Prostate gland (tissue), 2 donors: Measurements from ENCODE around the gene PSMA8. TPM values are rescaled to one million over a fixed set of nuclear protein-coding genes. Genes with fewer than 3 reads are reported as not detected.

Experiments
- DNase-seq: peaks from one replicate; pipeline ENCODE4 v3.0.0-alpha.2; 2019; ENCODE audit warnings: low spot score
- H3K27ac ChIP-seq, 2 donors: fragments of 200-600 bp; sonication (generic); 2 replicates each; pipeline ENCODE4 v1.5.1; 2017 to 2019
- H3K27me3 ChIP-seq: fragments of 200-600 bp; sonication (generic); replicated peaks from 2 replicates; pipeline ENCODE4 v1.5.1; 2019; ENCODE audit not compliant: insufficient read depth
- H3K36me3 ChIP-seq, 2 donors: fragments of 200-600 bp; sonication (generic); 1 replicate in 1 of 2; 2 replicates in 1 of 2; pipeline versions ENCODE4 v1.5.1 to v1.8.1; 2017 to 2019
- H3K4me1 ChIP-seq: fragments of 200-600 bp; sonication (generic); replicated peaks from 2 replicates; pipeline ENCODE4 v1.5.1; 2019
- H3K4me3 ChIP-seq, 2 donors: fragments of 200-600 bp; sonication (generic); 2 replicates each; pipeline ENCODE4 v1.5.1; 2017 to 2019
- H3K9me3 ChIP-seq: fragments of 200-600 bp; sonication (generic); 2 replicates; pipeline ENCODE4 v1.5.1; 2017
- POLR2A ChIP-seq: fragments of 450-650 bp; IDR thresholded peaks from one replicate; pipeline ENCODE4 v1.6.1; 2016; ENCODE audit warnings: antibody characterized with exemption, mild to moderate bottlenecking
- POLR2AphosphoS5 ChIP-seq: sonication (generic); formaldehyde crosslinking; IDR thresholded peaks from one replicate; pipeline ENCODE4 v1.6.1; 2017; ENCODE audit warnings: antibody characterized with exemption
- WGBS: methylation state at CpG from one replicate; pipeline ENCODE4 v1.1.5; 2018; 5-methylcytosine and 5-hydroxymethylcytosine counted together
- intact Hi-C: fragments of 100-400 bp; cut with DNase I; formaldehyde crosslinking; loops from one replicate; pipeline ENCODE4 v1.14.2; 2022
- total RNA-seq, 2 donors: library from RNA; depleted of rRNA; stranded (reverse); fragments of >200 nt; gene quantifications; one replicate each; pipeline ENCODE4 v1.1.0, GENCODE V29; 2016
- TF ChIP-seq, protein P1 (sequence below), 4 experiments: fragments of 200-600 bp in 2 of 4; fragments of 450-650 bp in 2 of 4; sonication (generic) in 2 of 4; IDR thresholded peaks; 1 replicate in 3 of 4; 2 replicates in 1 of 4; pipeline ENCODE4 v1.5.1; 2016 to 2019; ENCODE audit warnings: antibody characterized with exemption in 4 of 4, mild to moderate bottlenecking in 2 of 4, moderate library complexity in 2 of 4

The PSMA8 gene
- total RNA-seq, 2 donors from 2014 or later: 2.9 TPM; not detected in 1

DNA sequence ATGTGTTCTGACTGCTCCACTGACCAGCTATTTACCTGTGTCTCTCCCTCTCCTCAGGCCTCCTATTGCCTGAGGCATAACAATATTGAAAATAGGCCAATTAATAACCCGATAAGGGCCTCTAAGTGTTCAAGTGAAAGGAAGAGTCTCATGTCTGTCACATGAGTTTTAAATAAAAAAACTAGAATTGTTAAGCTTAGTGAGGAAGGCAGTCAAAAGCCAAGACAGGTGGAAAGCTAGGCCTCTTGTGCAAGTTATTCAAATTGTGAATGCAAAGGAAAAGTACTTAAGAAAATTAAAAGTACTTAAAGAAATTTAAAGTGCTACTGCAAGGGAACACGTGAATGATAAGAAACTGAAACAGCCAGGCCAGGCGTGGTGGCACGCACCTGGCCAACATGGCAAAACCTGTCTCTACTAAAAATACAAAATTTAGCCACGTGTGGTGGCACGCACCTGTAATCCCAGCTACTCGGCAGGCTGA lies 47.7 kb downstream of the PSMA8 start:
- TF ChIP-seq POLR2AphosphoS5 (no peak), POLR2A (no peak)
- TF ChIP-seq, protein P1, sequence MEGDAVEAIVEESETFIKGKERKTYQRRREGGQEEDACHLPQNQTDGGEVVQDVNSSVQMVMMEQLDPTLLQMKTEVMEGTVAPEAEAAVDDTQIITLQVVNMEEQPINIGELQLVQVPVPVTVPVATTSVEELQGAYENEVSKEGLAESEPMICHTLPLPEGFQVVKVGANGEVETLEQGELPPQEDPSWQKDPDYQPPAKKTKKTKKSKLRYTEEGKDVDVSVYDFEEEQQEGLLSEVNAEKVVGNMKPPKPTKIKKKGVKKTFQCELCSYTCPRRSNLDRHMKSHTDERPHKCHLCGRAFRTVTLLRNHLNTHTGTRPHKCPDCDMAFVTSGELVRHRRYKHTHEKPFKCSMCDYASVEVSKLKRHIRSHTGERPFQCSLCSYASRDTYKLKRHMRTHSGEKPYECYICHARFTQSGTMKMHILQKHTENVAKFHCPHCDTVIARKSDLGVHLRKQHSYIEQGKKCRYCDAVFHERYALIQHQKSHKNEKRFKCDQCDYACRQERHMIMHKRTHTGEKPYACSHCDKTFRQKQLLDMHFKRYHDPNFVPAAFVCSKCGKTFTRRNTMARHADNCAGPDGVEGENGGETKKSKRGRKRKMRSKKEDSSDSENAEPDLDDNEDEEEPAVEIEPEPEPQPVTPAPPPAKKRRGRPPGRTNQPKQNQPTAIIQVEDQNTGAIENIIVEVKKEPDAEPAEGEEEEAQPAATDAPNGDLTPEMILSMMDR (IDR thresholded peaks at IDR 0.05): no peak
- intact Hi-C loops: no loop called here

DNA sequence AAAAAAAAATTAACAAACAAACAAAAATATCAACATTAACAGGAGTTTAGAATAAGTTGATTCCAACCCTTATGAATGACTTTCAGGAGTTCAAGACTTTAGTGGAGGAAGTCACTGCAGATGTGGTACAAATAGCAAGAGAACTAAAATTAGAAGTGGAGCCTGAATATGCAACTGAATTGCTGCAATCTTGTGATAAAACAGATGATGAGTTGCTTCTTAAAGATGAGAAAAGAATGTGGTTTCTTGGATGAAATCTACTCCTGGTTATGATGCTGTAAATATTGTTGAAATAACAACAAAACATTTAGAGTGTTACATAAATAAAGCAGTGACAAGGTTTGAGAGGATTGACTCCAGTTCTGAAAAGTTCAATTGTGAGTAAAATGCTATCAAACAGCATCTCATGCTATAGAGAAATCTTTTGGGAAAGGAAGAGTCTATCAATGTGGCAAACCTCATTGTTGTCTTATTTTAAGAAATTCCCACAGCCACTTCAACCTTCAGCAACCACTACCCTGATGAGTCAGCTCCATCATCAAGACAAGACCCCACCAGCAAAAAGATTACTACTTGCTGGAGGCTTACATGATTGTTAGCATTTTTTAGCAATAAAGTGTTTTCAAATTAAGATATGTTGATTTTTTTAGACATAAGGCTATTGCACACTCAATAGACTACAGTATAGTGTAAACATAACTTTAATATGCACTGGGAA lies 49.9 kb downstream of the PSMA8 start:
- no peak for DNase-seq
- H3K36me3 ChIP-seq: no peaks in the 10 kb centered on the region
- H3K4me3 ChIP-seq: no peak overlapping the region
- no peaks in the 10 kb centered on the region for H3K4me1 ChIP-seq
- H3K9me3 ChIP-seq: no peaks in the 10 kb centered on the region
- no peak overlapping the region for H3K27ac ChIP-seq
- H3K27me3 ChIP-seq: no peaks in the 10 kb centered on the region
- TF ChIP-seq, protein P1 (IDR thresholded peaks at IDR 0.05): no peak
- TF ChIP-seq POLR2A: no peak
- no peak for TF ChIP-seq POLR2AphosphoS5
- intact Hi-C loops: no loop called here

More for the DNA sequence above, 47.7 kb downstream of the PSMA8 start:
- Histone ChIP-seq H3K9me3 (no peaks in the 10 kb centered on the region), H3K36me3 (no peaks in the 10 kb centered on the region), H3K4me1 (no peaks in the 10 kb centered on the region), H3K4me3 (no peak overlapping the region), H3K27ac (no peak overlapping the region), H3K27me3 (no peaks in the 10 kb centered on the region)
- no peak for DNase-seq
- WGBS: 86% methylated on average over 7 of the region's 7 CpGs

- intact Hi-C loops: no loop called here
- Histone ChIP-seq H3K27me3 (no peaks in the 10 kb centered on the region), H3K9me3 (no peaks in the 10 kb centered on the region), H3K4me1 (no peaks in the 10 kb centered on the region), H3K4me3 (no peak overlapping the region), H3K36me3 (no peaks in the 10 kb centered on the region), H3K27ac (no peak overlapping the region)
- WGBS: 64% methylated on average over 2 of the region's 2 CpGs
- TF ChIP-seq POLR2A (no peak), POLR2AphosphoS5 (no peak)
- DNase-seq: no peak
These were observed 51.6 kb downstream of the PSMA8 start for GRCh38 chr18:26185267-26185666.

DNA sequence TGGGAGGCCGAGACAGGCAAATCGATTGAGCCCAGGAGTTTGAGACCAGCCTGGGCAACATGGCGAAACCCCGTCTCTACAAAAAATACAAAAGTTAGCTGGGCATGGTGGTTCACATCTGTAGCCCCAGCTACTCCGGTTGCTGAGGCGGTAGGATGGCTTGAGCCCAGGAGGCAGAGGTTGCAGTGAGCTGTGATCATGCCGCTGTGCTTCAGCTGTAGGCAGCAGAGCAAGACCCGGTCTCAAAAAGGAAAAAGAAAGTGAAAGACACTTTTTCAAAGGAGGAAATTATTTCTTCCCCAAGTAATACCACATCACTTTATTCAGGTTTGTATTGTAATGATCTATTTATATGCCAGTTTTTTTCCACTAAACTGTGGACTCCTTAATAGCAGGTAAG lies 56.8 kb downstream of the PSMA8 start:
- H3K27ac ChIP-seq: no peak overlapping the region
- H3K4me3 ChIP-seq: no peak overlapping the region
- DNase-seq: no peak
- H3K9me3 ChIP-seq: no peaks in the 10 kb centered on the region
- WGBS: 83% methylated on average over 8 of the region's 8 CpGs
- intact Hi-C loops: no loop called here
- H3K36me3 ChIP-seq: no peaks in the 10 kb centered on the region
- H3K4me1 ChIP-seq: no peaks in the 10 kb centered on the region
- no peak for TF ChIP-seq POLR2A
- no peak for TF ChIP-seq POLR2AphosphoS5
- TF ChIP-seq, protein P1 (IDR thresholded peaks at IDR 0.05): no peak
- H3K27me3 ChIP-seq: no peaks in the 10 kb centered on the region

DNA sequence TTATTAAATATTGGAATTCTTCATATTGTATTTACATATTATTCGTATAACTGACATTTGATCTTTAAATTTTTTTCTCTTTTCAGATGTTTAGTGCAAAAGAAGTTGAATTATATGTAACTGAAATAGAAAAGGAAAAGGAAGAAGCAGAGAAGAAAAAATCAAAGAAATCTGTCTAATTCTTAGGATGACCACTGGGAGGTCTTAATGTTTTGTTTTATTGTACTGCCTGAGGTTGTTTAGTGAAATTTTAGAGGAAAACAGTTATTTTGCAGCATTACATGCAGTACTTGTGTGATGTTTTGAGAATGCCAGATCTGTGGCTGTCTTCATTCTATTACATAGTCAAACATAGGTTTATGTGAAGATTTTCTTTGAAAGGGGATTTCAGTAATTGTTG lies 58.6 kb downstream of the PSMA8 start:
- WGBS: 80% methylated on average over 1 of the region's 1 CpG
- Histone ChIP-seq H3K27ac (no peak overlapping the region), H3K36me3 (no peaks in the 10 kb centered on the region), H3K9me3 (no peaks in the 10 kb centered on the region), H3K4me3 (no peak overlapping the region), H3K4me1 (no peaks in the 10 kb centered on the region), H3K27me3 (no peaks in the 10 kb centered on the region)
- DNase-seq: no peak
- intact Hi-C loops: no loop called here
- no peak for TF ChIP-seq POLR2A
- no peak for TF ChIP-seq POLR2AphosphoS5
- TF ChIP-seq, protein P1 (IDR thresholded peaks at IDR 0.05): no peak
